IMR-90 (cell line): ENCODE results near the gene TRPM8. TPM values are rescaled to one million over a fixed set of nuclear protein-coding genes. Genes with fewer than 3 reads are reported as not detected.

Experiments
- ATAC-seq: fragments of 200-7000 bp; cut with Tn5 transposase; 2 replicates; pipeline ENCODE4 v1.9.1; 2020; ENCODE audit warnings: low read depth, mild to moderate bottlenecking, moderate library complexity
- BruUV-seq: library from RNA; stranded (reverse); fragments of 400-500 nt; replicated peaks from 2 replicates; lab custom pipeline; 2021; lab: Mats Ljungman, UMichigan
- CTCF ChIA-PET: fragments of 300-600 bp; formaldehyde crosslinking; extraction: SDS; loops from one replicate; lab custom pipeline; 2021; ENCODE audit warnings: antibody characterized with exemption; lab: Yijun Ruan, JAX
- POLR2A ChIA-PET: fragments of 300-600 bp; sonication (Branson Sonifier 250); formaldehyde crosslinking; loops from one replicate; lab custom pipeline; 2022; ENCODE audit warnings: antibody characterized with exemption; ENCODE audit not compliant: unreplicated experiment; lab: Charles Lee
- DNase-seq: peaks from one replicate; pipeline ENCODE4 v3.0.0; 2013
- H2AFZ ChIP-seq: replicated peaks from 2 replicates; pipeline ENCODE3; 2013; ENCODE audit warnings: low read length, mild to moderate bottlenecking; ENCODE audit not compliant: poor library complexity
- H2AK5ac ChIP-seq: 2 replicates; pipeline ENCODE4 v1.6.1; 2013; ENCODE audit warnings: low read depth, low read length, inconsistent platforms
- H2AK9ac ChIP-seq: replicated peaks from 2 replicates; pipeline ENCODE3; 2013; ENCODE audit warnings: mild to moderate bottlenecking, low read depth, low read length, moderate library complexity; ENCODE audit not compliant: poor library complexity
- H2BK120ac ChIP-seq: 2 replicates; pipeline ENCODE4 v1.6.1; 2013; ENCODE audit warnings: low read depth, low read length, inconsistent platforms
- H2BK15ac ChIP-seq: 3 replicates; pipeline ENCODE4 v1.6.1; 2013; ENCODE audit warnings: low read depth, low read length, inconsistent platforms
- H2BK20ac ChIP-seq: 2 replicates; pipeline ENCODE4 v1.6.1; 2013; ENCODE audit warnings: low read depth, mild to moderate bottlenecking, inconsistent platforms, low read length, moderate library complexity
- H2BK5ac ChIP-seq: 2 replicates; pipeline ENCODE4 v1.6.1; 2013; ENCODE audit warnings: mild to moderate bottlenecking, low read depth, low read length, inconsistent platforms; ENCODE audit not compliant: poor library complexity, severe bottlenecking
- H3K14ac ChIP-seq: replicated peaks from 2 replicates; pipeline ENCODE4 v1.6.1; 2013; ENCODE audit warnings: low read depth, low read length, inconsistent platforms
- H3K18ac ChIP-seq: 2 replicates; pipeline ENCODE4 v1.6.1; 2013; ENCODE audit warnings: low read depth, low read length, control low read depth
- H3K23ac ChIP-seq: 2 replicates; pipeline ENCODE4 v1.6.1; 2013; ENCODE audit warnings: low read depth, low read length, inconsistent platforms
- H3K27ac ChIP-seq: 2 replicates; pipeline ENCODE4 v1.5.1; 2013; ENCODE audit warnings: mild to moderate bottlenecking, control low read depth, low read length; ENCODE audit not compliant: insufficient read depth
- H3K27me3 ChIP-seq: 2 replicates; pipeline ENCODE4 v1.6.1; 2013; ENCODE audit warnings: low read length; ENCODE audit not compliant: control insufficient read depth, insufficient read depth
- H3K36me3 ChIP-seq: 2 replicates; pipeline ENCODE4 v1.6.1; 2013; ENCODE audit warnings: low read length, mixed read lengths; ENCODE audit not compliant: control insufficient read depth, insufficient read depth
- H3K4ac ChIP-seq: 2 replicates; pipeline ENCODE4 v1.6.1; 2013; ENCODE audit warnings: low read depth, low read length, inconsistent platforms
- H3K4me1 ChIP-seq: 2 replicates; pipeline ENCODE4 v1.6.1; 2013; ENCODE audit warnings: low read length, mixed read lengths; ENCODE audit not compliant: control insufficient read depth, insufficient read depth
- H3K4me2 ChIP-seq: 2 replicates; pipeline ENCODE4 v1.6.1; 2013; ENCODE audit warnings: low read depth, mild to moderate bottlenecking, control low read depth, low read length, moderate library complexity
- H3K4me3 ChIP-seq: 2 replicates; pipeline ENCODE4 v1.5.1; 2013; ENCODE audit warnings: low read depth, mild to moderate bottlenecking, control low read depth, low read length, moderate library complexity; ENCODE audit not compliant: insufficient read depth
- H3K56ac ChIP-seq: 2 replicates; pipeline ENCODE4 v1.6.1; 2013; ENCODE audit warnings: low read length, inconsistent platforms; ENCODE audit not compliant: insufficient read depth; ENCODE audit errors: extremely low read depth
- H3K79me1 ChIP-seq, 2 experiments: 2 replicates each; pipeline ENCODE4 v1.6.1; 2013; ENCODE audit warnings: low read length in 2 of 2, inconsistent platforms in 1 of 2, low read depth in 1 of 2
- H3K9ac ChIP-seq: 2 replicates; pipeline ENCODE4 v1.6.1; 2013; ENCODE audit warnings: low read depth, low read length, control low read depth
- H3K9me1 ChIP-seq: 2 replicates; pipeline ENCODE4 v1.6.1; 2013; ENCODE audit warnings: low read length, inconsistent platforms; ENCODE audit not compliant: insufficient read depth
- H3K9me3 ChIP-seq: 2 replicates; pipeline ENCODE4 v1.6.1; 2013; ENCODE audit warnings: low read length; ENCODE audit not compliant: control insufficient read depth, insufficient read depth
- H4K20me1 ChIP-seq: 2 replicates; pipeline ENCODE4 v1.6.1; 2013; ENCODE audit warnings: low read length, inconsistent platforms; ENCODE audit not compliant: insufficient read depth
- H4K5ac ChIP-seq: 2 replicates; pipeline ENCODE4 v1.6.1; 2013; ENCODE audit warnings: mild to moderate bottlenecking, low read depth, low read length, control low read depth
- H4K8ac ChIP-seq, 2 experiments: 2 replicates each; pipeline ENCODE4 v1.6.1; 2013; ENCODE audit warnings: low read depth in 2 of 2, low read length in 2 of 2, control low read depth in 1 of 2, inconsistent platforms in 1 of 2
- H4K91ac ChIP-seq: 2 replicates; pipeline ENCODE4 v1.6.1; 2013; ENCODE audit warnings: low read depth, low read length, inconsistent platforms; ENCODE audit not compliant: insufficient read depth
- BHLHE40 ChIP-seq: fragments of 150-350 bp; IDR thresholded peaks from 2 replicates; pipeline ENCODE4 v1.6.1; 2016; ENCODE audit warnings: mild to moderate bottlenecking, low read depth, low read length
- CEBPB ChIP-seq: IDR thresholded peaks from 2 replicates; pipeline ENCODE4 v1.6.1; 2012; ENCODE audit warnings: low read depth, low read length, improper control_type of control experiment
- CHD1 ChIP-seq: IDR thresholded peaks from 2 replicates; pipeline ENCODE4 v1.6.1; 2012; ENCODE audit warnings: low read depth, low read length, improper control_type of control experiment
- FOS ChIP-seq: fragments of 150-350 bp; IDR thresholded peaks from 2 replicates; pipeline ENCODE4 v1.6.1; 2016; ENCODE audit warnings: low read depth, low read length
- MAFK ChIP-seq: IDR thresholded peaks from 2 replicates; pipeline ENCODE4 v1.6.1; 2012; ENCODE audit warnings: low read depth, low read length, improper control_type of control experiment
- MAZ ChIP-seq: IDR thresholded peaks from 2 replicates; pipeline ENCODE4 v1.6.1; 2012; ENCODE audit warnings: low read depth, mild to moderate bottlenecking, low read length, improper control_type of control experiment, moderate library complexity, borderline replicate concordance
- MXI1 ChIP-seq: IDR thresholded peaks from 2 replicates; pipeline ENCODE4 v1.6.1; 2012; ENCODE audit warnings: low read depth, mild to moderate bottlenecking, low read length, moderate library complexity, borderline replicate concordance
- NFE2L2 ChIP-seq: fragments of 150-350 bp; IDR thresholded peaks from 2 replicates; pipeline ENCODE4 v1.6.1; 2016; ENCODE audit warnings: low read depth, mild to moderate bottlenecking, low read length
- RAD21 ChIP-seq: IDR thresholded peaks from 2 replicates; pipeline ENCODE4 v1.6.1; 2012; ENCODE audit warnings: low read length, improper control_type of control experiment
- RFX5 ChIP-seq: IDR thresholded peaks from 2 replicates; pipeline ENCODE4 v1.8.0; 2012; ENCODE audit warnings: low read depth, mild to moderate bottlenecking, low read length, moderate library complexity
- WGBS, 2 experiments: methylation state at CpG; one replicate each; pipeline versions ENCODE4 v1.1.5 to v1.1.7; 2013; ENCODE audit warnings: missing lambda C conversion rate in 2 of 2; ENCODE audit not compliant: insufficient read length in 1 of 2; ENCODE audit errors: extremely low coverage in 2 of 2; 5-methylcytosine and 5-hydroxymethylcytosine counted together
- dilution Hi-C: fragments of 300-500 bp; cut with HindIII; formaldehyde crosslinking; loops from one replicate; pipeline ENCODE4 v1.14.3; 2018; ENCODE audit warnings: low sequenced_read_pairs; ENCODE audit not compliant: unreplicated experiment
- in situ Hi-C: fragments of 300-500 bp; cut with MboI; formaldehyde crosslinking; loops from 3 replicates; pipeline ENCODE4 v1.14.3; 2019; ENCODE audit warnings: low sequenced_read_pairs, inconsistent platforms, mixed read lengths
- intact Hi-C: fragments of 100-400 bp; cut with micrococcal nuclease; formaldehyde crosslinking; loops from 2 replicates; pipeline ENCODE4 v1.10.0; 2022
- polyA plus RNA-seq, 3 experiments: library from polyadenylated mRNA; depleted of rRNA; stranded (reverse); fragments of >200 nt; gene quantifications; 2 replicates each; pipeline ENCODE4 v1.2.3, GENCODE V29; 2012; ENCODE audit warnings: low replicate concordance in 1 of 3
- total RNA-seq: library from RNA; depleted of rRNA; stranded (reverse); fragments of >200 nt; gene quantifications from 2 replicates; pipeline ENCODE4 v1.2.3, GENCODE V29; 2012
- TF ChIP-seq, protein P1 (sequence below): fragments of 150-350 bp; IDR thresholded peaks from 2 replicates; pipeline ENCODE4 v1.6.1; 2017; ENCODE audit warnings: mild to moderate bottlenecking, antibody characterized with exemption, low read length, low read depth
- TF ChIP-seq, protein P2 (sequence below): conservative IDR thresholded peaks from 2 replicates; pipeline ENCODE4 v1.5.1; 2012; ENCODE audit warnings: mild to moderate bottlenecking, low read depth, low read length, improper control_type of control experiment
- TF ChIP-seq, protein P3 (sequence below): fragments of 150-350 bp; IDR thresholded peaks from 2 replicates; pipeline ENCODE4 v1.6.1; 2016; ENCODE audit warnings: low read depth, mild to moderate bottlenecking, low read length, moderate library complexity, borderline replicate concordance

Gene TRPM8
- total and polyA plus RNA-seq, 2 of the 4 experiments (the other 2 are of a cell fraction), result not detected

DNA sequence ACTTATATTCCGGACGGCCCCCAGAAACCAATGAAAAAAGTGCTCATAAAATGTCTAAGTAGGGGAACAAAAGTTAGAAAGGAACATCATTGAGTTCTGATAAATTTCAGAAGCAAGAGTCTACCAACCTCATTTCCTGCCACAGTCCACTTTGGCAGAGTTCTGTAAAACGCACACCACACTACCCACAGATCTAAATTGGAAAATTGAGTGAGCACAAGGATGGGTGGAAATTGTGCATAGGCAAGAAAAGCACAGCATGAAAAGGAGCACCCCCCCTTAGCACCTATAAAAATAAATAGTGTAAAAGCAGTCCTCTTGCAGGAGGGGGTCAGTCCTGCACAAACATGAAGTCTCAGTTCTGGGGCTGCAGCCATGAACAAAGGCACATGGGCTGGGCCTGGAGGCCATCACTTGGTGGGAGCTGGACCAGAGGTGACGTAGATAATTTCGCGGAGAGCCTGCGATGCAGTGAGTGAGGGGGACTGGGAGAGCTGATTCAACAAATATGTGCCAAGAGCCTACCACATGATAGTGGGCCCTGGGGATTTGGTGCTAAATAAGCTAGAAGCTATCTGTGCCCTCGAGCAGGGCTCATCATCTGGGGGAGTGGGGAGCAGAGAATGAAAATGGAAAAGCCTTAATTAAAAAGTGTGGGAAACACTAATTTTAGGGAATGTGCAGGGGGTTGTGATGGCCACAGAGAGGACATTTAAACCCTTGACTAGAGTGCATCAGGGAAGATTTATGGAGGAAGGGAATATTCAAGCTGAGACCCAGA, 84.4 kb downstream of the TRPM8 start (continued):
- TF ChIP-seq CEBPB, result no peak

DNA sequence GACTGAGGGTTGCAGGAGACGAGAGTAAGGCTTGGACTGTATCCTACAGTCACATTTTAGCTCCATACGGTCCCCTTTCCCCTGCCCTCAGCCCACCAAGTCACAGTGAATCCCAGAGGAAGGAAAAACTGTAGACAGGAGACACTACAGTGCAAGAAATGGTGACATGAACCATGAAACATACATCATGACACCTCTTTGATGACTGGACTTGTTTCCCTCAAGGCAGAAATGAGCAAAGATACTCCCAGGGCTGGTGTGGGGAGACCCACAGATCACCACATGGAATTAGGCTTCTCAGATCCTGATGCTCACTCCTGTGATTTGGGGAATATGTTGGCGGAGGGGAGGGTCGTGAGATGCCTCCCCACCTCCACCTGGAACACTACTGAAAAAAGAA, 85.1 kb downstream of the TRPM8 start:
- intact Hi-C loops (no loop called here), in situ Hi-C loops (no loop called here), dilution Hi-C loops (no loop called here)
- H4K5ac ChIP-seq, result no peak overlapping the region
- no peak overlapping the region for H2AFZ ChIP-seq
- H4K8ac ChIP-seq, result no peak overlapping the region
- no peaks in the 10 kb centered on the region for H3K9me3 ChIP-seq
- no peaks in the 10 kb centered on the region for H3K4me1 ChIP-seq
- H3K27ac ChIP-seq, result no peak overlapping the region
- no peak overlapping the region for H2BK120ac ChIP-seq
- H2BK15ac ChIP-seq, result no peak overlapping the region
- no peak overlapping the region for H4K91ac ChIP-seq
- H2BK20ac ChIP-seq, result no peak overlapping the region
- H3K23ac ChIP-seq, result no peak overlapping the region
- ATAC-seq (no peak), DNase-seq (no peak)
- H3K14ac ChIP-seq, result no peak overlapping the region
- no peak overlapping the region for H3K4me2 ChIP-seq
- no peak overlapping the region for H2AK5ac ChIP-seq
- no TSS peak for BruUV-seq
- peaks cover 7% of the 10 kb centered on the region; the same call in 1 of the 2 replicates for H3K9me1 ChIP-seq
- CTCF ChIA-PET, result no interaction called here
- POLR2A ChIA-PET, result no interaction called here
- no peak overlapping the region for H2AK9ac ChIP-seq
- H3K18ac ChIP-seq, result no peak overlapping the region
- no peak overlapping the region for H3K4me3 ChIP-seq
- H3K27me3 ChIP-seq, result peaks cover 2% of the 10 kb centered on the region
- H3K9ac ChIP-seq, result no peak overlapping the region
- H3K79me1 ChIP-seq, result no peaks in the 10 kb centered on the region
- no CpG with 5 or more reads among the region's 4 CpGs for WGBS, 2 experiments
- H3K56ac ChIP-seq, result no peak overlapping the region
- H3K36me3 ChIP-seq, result no peaks in the 10 kb centered on the region
- H3K4ac ChIP-seq, result no peak overlapping the region
- no peak overlapping the region for H2BK5ac ChIP-seq
- no peaks in the 10 kb centered on the region for H4K20me1 ChIP-seq
- TF ChIP-seq FOS, result no peak
- no peak for TF ChIP-seq MAFK
- no peak for TF ChIP-seq CEBPB
- TF ChIP-seq, protein P1, sequence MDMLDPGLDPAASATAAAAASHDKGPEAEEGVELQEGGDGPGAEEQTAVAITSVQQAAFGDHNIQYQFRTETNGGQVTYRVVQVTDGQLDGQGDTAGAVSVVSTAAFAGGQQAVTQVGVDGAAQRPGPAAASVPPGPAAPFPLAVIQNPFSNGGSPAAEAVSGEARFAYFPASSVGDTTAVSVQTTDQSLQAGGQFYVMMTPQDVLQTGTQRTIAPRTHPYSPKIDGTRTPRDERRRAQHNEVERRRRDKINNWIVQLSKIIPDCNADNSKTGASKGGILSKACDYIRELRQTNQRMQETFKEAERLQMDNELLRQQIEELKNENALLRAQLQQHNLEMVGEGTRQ, result no peak
- no peak for TF ChIP-seq RFX5
- TF ChIP-seq RAD21, result no peak
- TF ChIP-seq, protein P2, sequence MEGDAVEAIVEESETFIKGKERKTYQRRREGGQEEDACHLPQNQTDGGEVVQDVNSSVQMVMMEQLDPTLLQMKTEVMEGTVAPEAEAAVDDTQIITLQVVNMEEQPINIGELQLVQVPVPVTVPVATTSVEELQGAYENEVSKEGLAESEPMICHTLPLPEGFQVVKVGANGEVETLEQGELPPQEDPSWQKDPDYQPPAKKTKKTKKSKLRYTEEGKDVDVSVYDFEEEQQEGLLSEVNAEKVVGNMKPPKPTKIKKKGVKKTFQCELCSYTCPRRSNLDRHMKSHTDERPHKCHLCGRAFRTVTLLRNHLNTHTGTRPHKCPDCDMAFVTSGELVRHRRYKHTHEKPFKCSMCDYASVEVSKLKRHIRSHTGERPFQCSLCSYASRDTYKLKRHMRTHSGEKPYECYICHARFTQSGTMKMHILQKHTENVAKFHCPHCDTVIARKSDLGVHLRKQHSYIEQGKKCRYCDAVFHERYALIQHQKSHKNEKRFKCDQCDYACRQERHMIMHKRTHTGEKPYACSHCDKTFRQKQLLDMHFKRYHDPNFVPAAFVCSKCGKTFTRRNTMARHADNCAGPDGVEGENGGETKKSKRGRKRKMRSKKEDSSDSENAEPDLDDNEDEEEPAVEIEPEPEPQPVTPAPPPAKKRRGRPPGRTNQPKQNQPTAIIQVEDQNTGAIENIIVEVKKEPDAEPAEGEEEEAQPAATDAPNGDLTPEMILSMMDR, result no peak
- TF ChIP-seq, protein P3, sequence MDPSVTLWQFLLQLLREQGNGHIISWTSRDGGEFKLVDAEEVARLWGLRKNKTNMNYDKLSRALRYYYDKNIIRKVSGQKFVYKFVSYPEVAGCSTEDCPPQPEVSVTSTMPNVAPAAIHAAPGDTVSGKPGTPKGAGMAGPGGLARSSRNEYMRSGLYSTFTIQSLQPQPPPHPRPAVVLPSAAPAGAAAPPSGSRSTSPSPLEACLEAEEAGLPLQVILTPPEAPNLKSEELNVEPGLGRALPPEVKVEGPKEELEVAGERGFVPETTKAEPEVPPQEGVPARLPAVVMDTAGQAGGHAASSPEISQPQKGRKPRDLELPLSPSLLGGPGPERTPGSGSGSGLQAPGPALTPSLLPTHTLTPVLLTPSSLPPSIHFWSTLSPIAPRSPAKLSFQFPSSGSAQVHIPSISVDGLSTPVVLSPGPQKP, result no peak
- TF ChIP-seq MAZ, result no peak
- no peak for TF ChIP-seq NFE2L2
- TF ChIP-seq CHD1, result no peak
- TF ChIP-seq BHLHE40, result no peak
- no peak for TF ChIP-seq MXI1
